ENCODE results near the gene PICALM. TPM values are rescaled to one million over a fixed set of nuclear protein-coding genes. Genes with fewer than 3 reads are reported as not detected.

PICALM gene
- total and polyA plus RNA-seq, 10 of the 15 experiments (the other 5 are each of a cell fraction or from before 2014, with no cell fraction given): 4.3 to 150 (median 41.8) TPM

DNA sequence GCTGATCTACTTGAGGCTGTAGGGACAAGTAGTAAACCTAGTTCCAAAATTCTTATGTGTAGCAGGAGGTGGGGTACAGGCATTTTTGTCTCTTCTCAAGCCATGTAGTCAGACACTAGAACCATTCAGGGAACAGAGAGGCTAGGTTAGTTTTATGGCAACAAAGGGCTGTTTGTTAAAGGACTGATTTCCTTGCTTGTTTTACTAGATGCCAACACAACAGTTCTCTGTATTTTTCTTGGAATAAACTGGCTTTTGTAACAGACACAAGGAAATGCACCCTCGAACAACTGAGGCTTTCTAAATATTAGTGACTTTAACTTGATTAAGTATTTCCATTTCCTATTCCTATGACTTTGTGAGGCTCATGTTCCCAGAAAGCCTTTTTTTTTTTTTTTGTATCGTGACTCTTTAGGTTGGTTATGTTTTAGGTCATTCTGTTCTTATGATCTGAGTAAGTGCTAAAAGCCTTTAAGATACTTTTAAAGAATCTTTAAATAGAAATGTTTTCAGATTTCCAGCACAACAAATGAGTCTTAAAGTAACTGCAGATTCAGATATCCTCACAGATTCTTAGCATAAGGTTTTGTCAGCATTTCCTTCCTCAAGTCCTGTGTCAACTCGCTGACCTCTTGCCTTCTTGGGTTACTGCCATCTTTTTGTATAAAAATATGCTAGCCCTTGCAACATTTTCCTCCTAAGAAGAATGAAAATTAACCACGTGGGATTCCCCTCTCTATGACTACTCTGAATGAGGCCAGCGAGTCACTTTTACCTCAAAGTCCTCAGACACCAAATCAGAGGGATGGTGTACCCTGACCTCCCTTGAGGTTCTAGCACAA, 121.2 kb downstream of the PICALM start:
- Histone ChIP-seq H3K9me3 (replicated peaks; ENCODE audit: control insufficient read depth, insufficient read depth, low read length) (peaks cover 7% of the 10 kb centered on the region; the same call in 2 of the 3 replicates), H3K9ac (ENCODE audit: control insufficient read depth, insufficient read depth, low read length) (no peak overlapping the region), H2AFZ (ENCODE audit: control insufficient read depth, low read depth, low read length) (no peak overlapping the region), H3K27ac (ENCODE audit: control insufficient read depth, insufficient read depth) (no peak overlapping the region), H3K4me1 (ENCODE audit: control insufficient read depth, insufficient read depth, low read length) (peaks cover 13% of the 10 kb centered on the region), H4K20me1 (ENCODE audit: control insufficient read depth, insufficient read depth) (no peaks in the 10 kb centered on the region), H3K36me3 (ENCODE audit: control insufficient read depth in 2 of 2, insufficient read depth in 2 of 2, low read length in 1 of 2) (no peaks in the 10 kb centered on the region; a peak in 1 of 4 replicates), H3K4me2 (ENCODE audit: control insufficient read depth, insufficient read depth) (no peak overlapping the region), H3K79me2 (ENCODE audit: control insufficient read depth, insufficient read depth, low read length) (no peaks in the 10 kb centered on the region), H3K27me3 (replicated peaks in 1 of 2; ENCODE audit: control insufficient read depth in 2 of 2, insufficient read depth in 2 of 2, low read length in 1 of 2) (no peaks in the 10 kb centered on the region), H3K4me3 (no peak overlapping the region)
- TF ChIP-seq JUNB (IDR thresholded peaks at IDR 0.05) (peak; percentile 59), FOXM1 (IDR thresholded peaks at IDR 0.05; ENCODE audit: low read depth, low read length) (0 out of 2 replicates have a peak, but pooled peaks have one; percentile 45), MEF2A (IDR thresholded peaks at IDR 0.05; ENCODE audit: insufficient read depth, low read depth, low read length) (0 out of 2 replicates have a peak, but pooled peaks have one; percentile 46), ZBED1 (IDR thresholded peaks at IDR 0.05; ENCODE audit: borderline replicate concordance) (peak; percentile 41; the same call in 1 of the 2 replicates), NFIC (IDR thresholded peaks at IDR 0.05; ENCODE audit: low read depth, low read length) (0 out of 2 replicates have a peak, but pooled peaks have one; percentile 46), DPF2 (IDR thresholded peaks at IDR 0.05) (no peak)
- TF ChIP-seq, protein P1, sequence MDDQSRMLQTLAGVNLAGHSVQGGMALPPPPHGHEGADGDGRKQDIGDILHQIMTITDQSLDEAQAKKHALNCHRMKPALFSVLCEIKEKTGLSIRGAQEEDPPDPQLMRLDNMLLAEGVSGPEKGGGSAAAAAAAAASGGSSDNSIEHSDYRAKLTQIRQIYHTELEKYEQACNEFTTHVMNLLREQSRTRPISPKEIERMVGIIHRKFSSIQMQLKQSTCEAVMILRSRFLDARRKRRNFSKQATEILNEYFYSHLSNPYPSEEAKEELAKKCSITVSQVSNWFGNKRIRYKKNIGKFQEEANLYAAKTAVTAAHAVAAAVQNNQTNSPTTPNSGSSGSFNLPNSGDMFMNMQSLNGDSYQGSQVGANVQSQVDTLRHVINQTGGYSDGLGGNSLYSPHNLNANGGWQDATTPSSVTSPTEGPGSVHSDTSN (IDR thresholded peaks at IDR 0.05; ENCODE audit: insufficient replicate concordance, low read depth, low read length): no peak
- TF ChIP-seq, protein P2, sequence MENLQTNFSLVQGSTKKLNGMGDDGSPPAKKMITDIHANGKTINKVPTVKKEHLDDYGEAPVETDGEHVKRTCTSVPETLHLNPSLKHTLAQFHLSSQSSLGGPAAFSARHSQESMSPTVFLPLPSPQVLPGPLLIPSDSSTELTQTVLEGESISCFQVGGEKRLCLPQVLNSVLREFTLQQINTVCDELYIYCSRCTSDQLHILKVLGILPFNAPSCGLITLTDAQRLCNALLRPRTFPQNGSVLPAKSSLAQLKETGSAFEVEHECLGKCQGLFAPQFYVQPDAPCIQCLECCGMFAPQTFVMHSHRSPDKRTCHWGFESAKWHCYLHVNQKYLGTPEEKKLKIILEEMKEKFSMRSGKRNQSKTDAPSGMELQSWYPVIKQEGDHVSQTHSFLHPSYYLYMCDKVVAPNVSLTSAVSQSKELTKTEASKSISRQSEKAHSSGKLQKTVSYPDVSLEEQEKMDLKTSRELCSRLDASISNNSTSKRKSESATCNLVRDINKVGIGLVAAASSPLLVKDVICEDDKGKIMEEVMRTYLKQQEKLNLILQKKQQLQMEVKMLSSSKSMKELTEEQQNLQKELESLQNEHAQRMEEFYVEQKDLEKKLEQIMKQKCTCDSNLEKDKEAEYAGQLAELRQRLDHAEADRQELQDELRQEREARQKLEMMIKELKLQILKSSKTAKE (IDR thresholded peaks at IDR 0.05; ENCODE audit: low read depth, poor library complexity, severe bottlenecking): peak; percentile 39
- ChIA-PET SMC1A (ENCODE audit: uncharacterized antibody, unreplicated experiment) (interaction anchor here (1.0 to 1.3 kb wide), 2 partner anchors 45 to 93 kb away, joined by 3 to 4 read pairs; no protein-coding TSS in a partner anchor), RAD21 (ENCODE audit: unreplicated experiment) (interaction anchor here (0.9 to 1.1 kb wide), 2 partner anchors 95 to 271 kb away, joined by 3 to 4 read pairs; no protein-coding TSS in a partner anchor), CTCF (interaction anchor here (0.9 to 1.8 kb wide), 4 partner anchors 8 to 271 kb away, joined by 3 to 6 read pairs (median 4); no protein-coding TSS in a partner anchor), POLR2A (interaction anchor here (0.9 kb wide), 1 partner anchor 68 kb away, joined by 4 read pairs; no protein-coding TSS in a partner anchor)
- DNase-seq (ENCODE audit: low read depth, low spot score): no peak
- in situ Hi-C loops (cut with MboI) (no loop called here), intact Hi-C loops (cut with micrococcal nuclease; ENCODE audit: unreplicated experiment) (loop anchor here (5.0 to 10.0 kb wide), 2 partner anchors 270 to 353 kb away; no protein-coding TSS in a partner anchor)
- 24% methylated on average over 5 of the region's 5 CpGs for WGBS (ENCODE audit: insufficient coverage, insufficient replicate concordance, low lambda C conversion rate, missing lambda C conversion rate)
- BruUV-seq (replicated peaks): no TSS peak
- ATAC-seq: peak; percentile 67
- FAIRE-seq: peak; percentile 23

Measured in GM12878 (cell line).